Prostate gland (tissue), 2 donors: ENCODE measurements around the gene KRTAP9-8. TPM values are rescaled to one million over a fixed set of nuclear protein-coding genes. Genes with fewer than 3 reads are reported as not detected.
"Not testable (repeated sequence)": the region's sequence is repeated elsewhere in the genome, so short reads cannot be mapped to it uniquely, and the experiment has no call there.

Experiments used
- DNase-seq: peaks from one replicate; pipeline ENCODE4 v3.0.0-alpha.2; 2019; ENCODE audit warnings: low spot score
- H3K27ac ChIP-seq, 2 donors: fragments of 200-600 bp; sonication (generic); 2 replicates each; pipeline ENCODE4 v1.5.1; 2017 to 2019
- H3K27me3 ChIP-seq: fragments of 200-600 bp; sonication (generic); replicated peaks from 2 replicates; pipeline ENCODE4 v1.5.1; 2019; ENCODE audit not compliant: insufficient read depth
- H3K36me3 ChIP-seq, 2 donors: fragments of 200-600 bp; sonication (generic); 1 replicate in 1 of 2; 2 replicates in 1 of 2; pipeline versions ENCODE4 v1.5.1 to v1.8.1; 2017 to 2019
- H3K4me1 ChIP-seq: fragments of 200-600 bp; sonication (generic); replicated peaks from 2 replicates; pipeline ENCODE4 v1.5.1; 2019
- H3K4me3 ChIP-seq, 2 donors: fragments of 200-600 bp; sonication (generic); 2 replicates each; pipeline ENCODE4 v1.5.1; 2017 to 2019
- H3K9me3 ChIP-seq: fragments of 200-600 bp; sonication (generic); 2 replicates; pipeline ENCODE4 v1.5.1; 2017
- POLR2A ChIP-seq: fragments of 450-650 bp; IDR thresholded peaks from one replicate; pipeline ENCODE4 v1.6.1; 2016; ENCODE audit warnings: antibody characterized with exemption, mild to moderate bottlenecking
- POLR2AphosphoS5 ChIP-seq: sonication (generic); formaldehyde crosslinking; IDR thresholded peaks from one replicate; pipeline ENCODE4 v1.6.1; 2017; ENCODE audit warnings: antibody characterized with exemption
- WGBS: methylation state at CpG from one replicate; pipeline ENCODE4 v1.1.5; 2018; 5-methylcytosine and 5-hydroxymethylcytosine counted together
- intact Hi-C: fragments of 100-400 bp; cut with DNase I; formaldehyde crosslinking; loops from one replicate; pipeline ENCODE4 v1.14.2; 2022
- total RNA-seq, 2 donors: library from RNA; depleted of rRNA; stranded (reverse); fragments of >200 nt; gene quantifications; one replicate each; pipeline ENCODE4 v1.1.0, GENCODE V29; 2016
- TF ChIP-seq, protein P1 (sequence below), 4 experiments: fragments of 200-600 bp in 2 of 4; fragments of 450-650 bp in 2 of 4; sonication (generic) in 2 of 4; IDR thresholded peaks; 1 replicate in 3 of 4; 2 replicates in 1 of 4; pipeline ENCODE4 v1.5.1; 2016 to 2019; ENCODE audit warnings: antibody characterized with exemption in 4 of 4, mild to moderate bottlenecking in 2 of 4, moderate library complexity in 2 of 4

KRTAP9-8 gene
- total RNA-seq, 2 donors from 2014 or later: not detected

DNA sequence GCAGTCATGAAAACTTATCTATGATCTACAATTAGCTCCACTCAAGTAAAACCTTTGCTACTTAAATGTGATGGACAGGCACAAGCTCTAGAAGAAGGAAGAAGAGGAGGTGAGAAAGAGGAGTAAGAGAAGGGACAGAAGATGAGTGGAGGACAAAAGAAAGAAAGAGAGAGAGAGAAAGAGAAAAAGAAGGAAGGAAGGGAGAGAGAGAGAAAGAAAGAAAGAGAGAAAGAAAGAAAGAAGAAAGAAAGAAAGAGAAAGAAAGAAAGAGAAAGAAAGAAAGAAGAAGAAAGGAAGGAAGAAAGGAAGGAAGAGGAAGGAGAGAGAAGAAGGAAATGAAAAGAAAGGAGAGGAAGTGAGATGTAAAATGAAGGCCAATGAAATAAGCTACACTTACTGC, 7.7 kb upstream of the KRTAP9-8 start:
- no peaks in the 10 kb centered on the region for H3K36me3 ChIP-seq
- no peak for TF ChIP-seq POLR2AphosphoS5
- TF ChIP-seq POLR2A: no peak
- TF ChIP-seq, protein P1, sequence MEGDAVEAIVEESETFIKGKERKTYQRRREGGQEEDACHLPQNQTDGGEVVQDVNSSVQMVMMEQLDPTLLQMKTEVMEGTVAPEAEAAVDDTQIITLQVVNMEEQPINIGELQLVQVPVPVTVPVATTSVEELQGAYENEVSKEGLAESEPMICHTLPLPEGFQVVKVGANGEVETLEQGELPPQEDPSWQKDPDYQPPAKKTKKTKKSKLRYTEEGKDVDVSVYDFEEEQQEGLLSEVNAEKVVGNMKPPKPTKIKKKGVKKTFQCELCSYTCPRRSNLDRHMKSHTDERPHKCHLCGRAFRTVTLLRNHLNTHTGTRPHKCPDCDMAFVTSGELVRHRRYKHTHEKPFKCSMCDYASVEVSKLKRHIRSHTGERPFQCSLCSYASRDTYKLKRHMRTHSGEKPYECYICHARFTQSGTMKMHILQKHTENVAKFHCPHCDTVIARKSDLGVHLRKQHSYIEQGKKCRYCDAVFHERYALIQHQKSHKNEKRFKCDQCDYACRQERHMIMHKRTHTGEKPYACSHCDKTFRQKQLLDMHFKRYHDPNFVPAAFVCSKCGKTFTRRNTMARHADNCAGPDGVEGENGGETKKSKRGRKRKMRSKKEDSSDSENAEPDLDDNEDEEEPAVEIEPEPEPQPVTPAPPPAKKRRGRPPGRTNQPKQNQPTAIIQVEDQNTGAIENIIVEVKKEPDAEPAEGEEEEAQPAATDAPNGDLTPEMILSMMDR (IDR thresholded peaks at IDR 0.05): no peak
- H3K9me3 ChIP-seq: no peaks in the 10 kb centered on the region
- no peak overlapping the region for H3K27ac ChIP-seq
- intact Hi-C loops: no loop called here
- H3K27me3 ChIP-seq: no peaks in the 10 kb centered on the region
- DNase-seq: no peak
- no peak overlapping the region for H3K4me3 ChIP-seq
- H3K4me1 ChIP-seq: no peaks in the 10 kb centered on the region

- H3K27me3 ChIP-seq: no peaks in the 10 kb centered on the region
- H3K4me1 ChIP-seq: no peaks in the 10 kb centered on the region
- no peaks in the 10 kb centered on the region for H3K36me3 ChIP-seq
- H3K4me3 ChIP-seq: no peak overlapping the region
- WGBS: 88% methylated on average over 6 of the region's 6 CpGs
- no peak overlapping the region for H3K27ac ChIP-seq
- intact Hi-C loops: no loop called here
- no peak for DNase-seq
- no peaks in the 10 kb centered on the region for H3K9me3 ChIP-seq
- TF ChIP-seq POLR2AphosphoS5: no peak
Measured at GRCh38 chr17:41231731-41232130, 6.1 kb upstream of the KRTAP9-8 start.

DNA sequence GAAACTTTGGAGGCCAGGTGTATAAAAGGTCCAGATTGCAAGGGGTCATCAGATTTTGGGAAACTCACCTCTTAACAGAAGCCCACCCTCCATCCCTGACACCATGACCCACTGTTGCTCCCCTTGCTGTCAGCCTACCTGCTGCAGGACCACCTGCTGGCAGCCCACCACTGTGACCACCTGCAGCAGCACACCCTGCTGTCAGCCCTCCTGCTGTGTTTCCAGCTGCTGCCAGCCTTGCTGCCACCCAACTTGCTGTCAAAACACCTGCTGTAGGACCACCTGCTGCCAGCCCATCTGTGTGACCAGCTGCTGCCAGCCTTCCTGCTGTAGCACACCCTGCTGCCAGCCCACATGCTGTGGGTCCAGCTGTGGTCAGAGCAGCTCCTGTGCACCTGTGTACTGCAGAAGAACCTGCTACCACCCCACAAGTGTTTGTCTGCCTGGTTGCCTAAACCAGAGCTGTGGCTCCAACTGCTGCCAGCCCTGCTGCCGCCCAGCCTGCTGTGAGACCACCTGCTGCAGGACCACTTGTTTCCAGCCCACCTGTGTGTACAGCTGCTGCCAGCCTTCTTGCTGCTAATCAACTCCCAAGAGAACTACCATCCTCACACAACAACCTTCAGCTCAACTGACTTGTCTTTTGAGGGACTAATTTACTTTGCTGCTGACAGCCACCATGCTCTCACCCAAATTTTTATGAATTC, 5.2 kb upstream of the KRTAP9-8 start, which contains the start of gene KRTAP9-3:
Gene KRTAP9-3, plus strand, starts transcription at position 51 of the 707 bp plus-strand sequence. Its CDS starts 53 bp downstream, at position 104.
- H3K27ac ChIP-seq, H3K4me3 ChIP-seq, intact Hi-C loops, DNase-seq, H3K9me3 ChIP-seq, H3K4me1 ChIP-seq, H3K27me3 ChIP-seq, H3K36me3 ChIP-seq: not testable (repeated sequence)
- 100% methylated on average over 1 of the region's 1 CpG for WGBS

GRCh38 chr17:41237116-41237515, 683 bp upstream of the KRTAP9-8 start:
- H3K36me3 ChIP-seq, H3K9me3 ChIP-seq, H3K4me1 ChIP-seq, H3K27ac ChIP-seq, DNase-seq, H3K4me3 ChIP-seq, H3K27me3 ChIP-seq, intact Hi-C loops: not testable (repeated sequence)
- WGBS: 81% methylated on average over 4 of the region's 4 CpGs

GRCh38 chr17:41246995-41247787, 9.4 kb downstream of the KRTAP9-8 start:
- DNase-seq, H3K27ac ChIP-seq, H3K4me1 ChIP-seq, H3K36me3 ChIP-seq, H3K27me3 ChIP-seq, intact Hi-C loops, H3K9me3 ChIP-seq, H3K4me3 ChIP-seq: not testable (repeated sequence)
- 50% methylated on average over 2 of the region's 2 CpGs for WGBS

DNA sequence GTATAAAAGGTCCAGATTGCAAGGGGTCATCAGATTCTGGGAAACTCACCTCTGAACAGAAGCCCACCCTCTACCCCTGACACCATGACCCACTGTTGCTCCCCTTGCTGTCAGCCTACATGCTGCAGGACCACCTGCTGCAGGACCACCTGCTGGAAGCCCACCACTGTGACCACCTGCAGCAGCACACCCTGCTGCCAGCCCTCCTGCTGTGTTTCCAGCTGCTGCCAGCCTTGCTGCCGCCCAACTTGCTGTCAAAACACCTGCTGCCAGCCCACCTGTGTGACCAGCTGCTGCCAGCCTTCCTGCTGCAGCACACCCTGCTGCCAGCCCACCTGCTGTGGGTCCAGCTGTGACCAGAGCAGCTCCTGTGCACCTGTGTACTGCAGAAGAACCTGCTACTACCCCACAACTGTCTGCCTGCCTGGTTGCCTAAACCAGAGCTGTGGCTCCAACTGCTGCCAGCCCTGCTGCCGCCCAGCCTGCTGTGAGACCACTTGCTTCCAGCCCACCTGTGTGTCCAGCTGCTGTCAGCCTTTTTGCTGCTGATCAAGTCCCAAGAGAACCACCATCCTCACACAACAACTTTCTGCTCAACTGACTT, 11.9 kb downstream of the KRTAP9-8 start, which contains the start of gene KRTAP9-4:
Gene KRTAP9-4, plus strand, starts transcription at position 51 of the 604 bp plus-strand sequence. Its CDS starts 34 bp downstream, at position 85.
- intact Hi-C loops, H3K27me3 ChIP-seq, H3K9me3 ChIP-seq, H3K4me3 ChIP-seq, DNase-seq, H3K4me1 ChIP-seq, H3K36me3 ChIP-seq, H3K27ac ChIP-seq: not testable (repeated sequence)
- 71% methylated on average over 2 of the region's 2 CpGs for WGBS

GRCh38 chr17:41251261-41251660, 13.5 kb downstream of the KRTAP9-8 start:
- H3K4me1 ChIP-seq: no peaks in the 10 kb centered on the region
- intact Hi-C loops: no loop called here
- DNase-seq: no peak
- H3K9me3 ChIP-seq: no peaks in the 10 kb centered on the region
- 100% methylated on average over 1 of the region's 1 CpG for WGBS
- no peaks in the 10 kb centered on the region for H3K27me3 ChIP-seq
- no peak overlapping the region for H3K27ac ChIP-seq
- no peak overlapping the region for H3K4me3 ChIP-seq
- TF ChIP-seq POLR2AphosphoS5: no peak
- TF ChIP-seq, protein P1 (IDR thresholded peaks at IDR 0.05): no peak
- no peaks in the 10 kb centered on the region for H3K36me3 ChIP-seq
